Smooth muscle cell (in vitro differentiated cells): ENCODE measurements around the gene PPP6R1. TPM values are rescaled to one million over a fixed set of nuclear protein-coding genes. Genes with fewer than 3 reads are reported as not detected.

Experiments used
- DNase-seq: peaks from one replicate; lab custom pipeline; 2025; ENCODE audit not compliant: unreplicated experiment; lab: John Stamatoyannopoulos, UW
- H2AFZ ChIP-seq: fragments of 200-600 bp; sonication (generic); 2 replicates; pipeline ENCODE4 v1.6.0; 2016; ENCODE audit warnings: antibody characterized with exemption, low read depth, mild to moderate bottlenecking
- H3F3A ChIP-seq: fragments of 200-600 bp; sonication (generic); 2 replicates; pipeline ENCODE4 v1.6.0; 2017; ENCODE audit warnings: antibody characterized with exemption, low read depth
- H3K27ac ChIP-seq: fragments of 200-600 bp; sonication (generic); 2 replicates; pipeline ENCODE4 v1.5.1; 2016; ENCODE audit warnings: low read depth, mild to moderate bottlenecking
- H3K27me3 ChIP-seq: fragments of 200-600 bp; sonication (generic); 2 replicates; pipeline ENCODE4 v1.6.1; 2016; ENCODE audit warnings: low read depth, mild to moderate bottlenecking
- H3K36me3 ChIP-seq: fragments of 200-600 bp; sonication (generic); 2 replicates; pipeline ENCODE4 v1.5.1; 2016; ENCODE audit warnings: low read depth
- H3K4me1 ChIP-seq: fragments of 200-600 bp; sonication (generic); 2 replicates; pipeline ENCODE4 v1.5.1; 2016; ENCODE audit warnings: low read depth
- H3K4me2 ChIP-seq: fragments of 200-600 bp; sonication (generic); 2 replicates; pipeline ENCODE4 v1.6.0; 2016; ENCODE audit warnings: mild to moderate bottlenecking
- H3K4me3 ChIP-seq: fragments of 200-600 bp; sonication (generic); 2 replicates; pipeline ENCODE4 v1.5.1; 2016; ENCODE audit warnings: mild to moderate bottlenecking
- H3K79me2 ChIP-seq: fragments of 200-600 bp; sonication (generic); 2 replicates; pipeline ENCODE4 v1.6.0; 2016; ENCODE audit warnings: low read depth, mild to moderate bottlenecking
- H3K9ac ChIP-seq: fragments of 200-600 bp; sonication (generic); 2 replicates; pipeline ENCODE4 v1.6.0; 2016; ENCODE audit warnings: low read depth
- H3K9me3 ChIP-seq: fragments of 200-600 bp; sonication (generic); replicated peaks from 2 replicates; pipeline ENCODE4 v1.5.1; 2016; ENCODE audit warnings: low read depth
- H4K20me1 ChIP-seq: fragments of 200-600 bp; sonication (generic); 2 replicates; pipeline ENCODE4 v1.6.0; 2016; ENCODE audit warnings: low read depth
- CTCF ChIP-seq: fragments of 200-600 bp; sonication (generic); IDR thresholded peaks from 2 replicates; pipeline ENCODE4 v1.5.1; 2017; ENCODE audit warnings: borderline replicate concordance, mild to moderate bottlenecking, antibody characterized with exemption; ENCODE audit not compliant: insufficient read depth, poor library complexity, severe bottlenecking
- WGBS: methylation state at CpG from one replicate; pipeline ENCODE4 v1.1.7; 2016; ENCODE audit warnings: low lambda C conversion rate; 5-methylcytosine and 5-hydroxymethylcytosine counted together
- polyA plus RNA-seq: library from polyadenylated mRNA; unstranded; fragments of >200 nt; fragmentation: Nextera tagmentation; extraction: Ambion mirVana; gene quantifications from 2 replicates; pipeline ENCODE4 v1.2.1, GENCODE V29; 2016
- total RNA-seq: library from RNA; depleted of rRNA; stranded (reverse); fragments of >200 nt; gene quantifications from 2 replicates; pipeline ENCODE4 v1.2.3, GENCODE V29; 2014

The PPP6R1 gene
- total and polyA plus RNA-seq, 2 experiments from 2014 or later = 31.1 to 58.0 TPM

GRCh38 chr19:55276720-55277430 is 18.1 kb upstream of the PPP6R1 start:
- H3K27ac ChIP-seq = no peak overlapping the region
- H3K9ac ChIP-seq = no peak overlapping the region
- H3F3A ChIP-seq = peaks cover 4% of the 10 kb centered on the region
- TF ChIP-seq CTCF = no peak
- H3K4me1 ChIP-seq = peaks cover 10% of the 10 kb centered on the region
- DNase-seq = no peak
- no peaks in the 10 kb centered on the region for H3K9me3 ChIP-seq
- no peaks in the 10 kb centered on the region for H3K27me3 ChIP-seq
- no peak overlapping the region for H2AFZ ChIP-seq
- H3K4me2 ChIP-seq = no peak overlapping the region
- H3K4me3 ChIP-seq = no peak overlapping the region
- H4K20me1 ChIP-seq = no peaks in the 10 kb centered on the region
- WGBS = 95% methylated on average over 15 of the region's 15 CpGs
- H3K79me2 ChIP-seq = no peaks in the 10 kb centered on the region
- H3K36me3 ChIP-seq = no peaks in the 10 kb centered on the region

GRCh38 chr19:55275851-55276719 is 17.3 kb upstream of the PPP6R1 start:
- no peak overlapping the region for H2AFZ ChIP-seq
- no peak overlapping the region for H3K27ac ChIP-seq
- peaks cover 10% of the 10 kb centered on the region for H3K4me1 ChIP-seq
- TF ChIP-seq CTCF = no peak
- no peaks in the 10 kb centered on the region for H3K9me3 ChIP-seq
- H3F3A ChIP-seq = peaks cover 4% of the 10 kb centered on the region
- no peak overlapping the region for H3K9ac ChIP-seq
- DNase-seq = no peak
- no peaks in the 10 kb centered on the region for H3K79me2 ChIP-seq
- H3K36me3 ChIP-seq = no peaks in the 10 kb centered on the region
- H3K4me2 ChIP-seq = no peak overlapping the region
- H4K20me1 ChIP-seq = no peaks in the 10 kb centered on the region
- H3K4me3 ChIP-seq = no peak overlapping the region
- 97% methylated on average over 17 of the region's 17 CpGs for WGBS
- H3K27me3 ChIP-seq = no peaks in the 10 kb centered on the region

- no peak overlapping the region for H3K4me2 ChIP-seq
- no peak for TF ChIP-seq CTCF
- peaks cover 3% of the 10 kb centered on the region for H3K4me1 ChIP-seq
- no peaks in the 10 kb centered on the region for H3K79me2 ChIP-seq
- no peaks in the 10 kb centered on the region for H3K9me3 ChIP-seq
- H3K36me3 ChIP-seq = no peaks in the 10 kb centered on the region
- H3K27me3 ChIP-seq = no peaks in the 10 kb centered on the region
- no peak overlapping the region for H3K27ac ChIP-seq
- H3K9ac ChIP-seq = no peak overlapping the region
- H4K20me1 ChIP-seq = no peaks in the 10 kb centered on the region
- WGBS = over 99% methylated on average over 15 of the region's 36 CpGs
- H3F3A ChIP-seq = no peaks in the 10 kb centered on the region
- no peak for DNase-seq
- no peak overlapping the region for H3K4me3 ChIP-seq
- H2AFZ ChIP-seq = no peak overlapping the region
Observed at GRCh38 chr19:55273978-55274707, 15.3 kb upstream of the PPP6R1 start.
